Left renal pelvis (tissue), 4 donors: ENCODE results near the gene KLB. TPM values are rescaled to one million over a fixed set of nuclear protein-coding genes. Genes with fewer than 3 reads are reported as not detected.
"Not testable (repeated sequence)": the region's sequence is repeated elsewhere in the genome, so short reads cannot be mapped to it uniquely, and the experiment has no call there.

Experiments
- DNase-seq, 4 donors: peaks; one replicate each; pipeline ENCODE4 v3.0.0-alpha.2; 2013; ENCODE audit warnings: low read depth in 4 of 4, low spot score in 3 of 4
- polyA plus RNA-seq, 4 donors: library from polyadenylated mRNA; unstranded; fragments of 120-200 nt; gene quantifications; one replicate each; pipeline ENCODE4 v1.2.1, GENCODE V29; 2013; ENCODE audit not compliant: insufficient read length in 4 of 4

Gene KLB
- polyA plus RNA-seq, 4 donors = 0.19 to 0.30 (median 0.25) TPM

DNA sequence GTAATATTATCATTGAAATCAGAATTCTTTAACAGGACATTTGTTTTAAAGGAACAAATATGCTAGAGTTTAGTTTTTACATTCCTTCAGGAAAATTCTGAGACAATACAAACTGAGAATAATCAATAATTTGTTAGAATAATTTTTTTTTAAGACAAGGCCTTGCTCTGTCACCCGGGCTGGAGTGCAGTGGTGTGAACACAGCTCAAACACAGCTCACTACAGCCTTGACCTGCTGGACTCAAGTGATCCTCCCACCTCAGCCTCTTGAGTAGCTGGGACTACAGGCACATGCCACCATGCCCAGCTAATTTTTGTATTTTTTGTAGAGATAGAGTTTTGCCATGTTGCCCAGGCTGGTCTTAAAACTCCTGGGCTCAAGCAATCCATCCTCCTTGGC is 18.6 kb downstream of the KLB start:
- DNase-seq = not testable (repeated sequence)

DNA sequence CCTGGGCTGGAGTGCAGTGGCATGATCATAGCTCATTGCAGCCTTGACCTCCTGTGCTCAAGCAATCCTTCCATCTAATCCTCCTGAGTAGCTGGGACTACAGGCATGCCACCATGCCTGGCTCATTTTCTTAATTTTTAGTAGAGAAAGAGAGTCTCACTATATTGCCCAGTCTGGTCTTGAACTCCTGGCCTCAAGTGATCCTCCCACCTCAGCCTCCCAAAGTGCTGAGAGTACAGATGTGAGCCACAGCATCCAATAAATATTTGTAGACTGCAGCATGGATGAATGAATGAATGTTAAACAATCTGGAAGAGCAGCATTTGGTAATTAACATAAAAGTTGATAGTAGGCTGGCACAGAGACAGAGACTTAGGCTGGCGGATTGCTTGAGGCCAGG is 20.0 kb downstream of the KLB start:
- no peak for DNase-seq

DNA sequence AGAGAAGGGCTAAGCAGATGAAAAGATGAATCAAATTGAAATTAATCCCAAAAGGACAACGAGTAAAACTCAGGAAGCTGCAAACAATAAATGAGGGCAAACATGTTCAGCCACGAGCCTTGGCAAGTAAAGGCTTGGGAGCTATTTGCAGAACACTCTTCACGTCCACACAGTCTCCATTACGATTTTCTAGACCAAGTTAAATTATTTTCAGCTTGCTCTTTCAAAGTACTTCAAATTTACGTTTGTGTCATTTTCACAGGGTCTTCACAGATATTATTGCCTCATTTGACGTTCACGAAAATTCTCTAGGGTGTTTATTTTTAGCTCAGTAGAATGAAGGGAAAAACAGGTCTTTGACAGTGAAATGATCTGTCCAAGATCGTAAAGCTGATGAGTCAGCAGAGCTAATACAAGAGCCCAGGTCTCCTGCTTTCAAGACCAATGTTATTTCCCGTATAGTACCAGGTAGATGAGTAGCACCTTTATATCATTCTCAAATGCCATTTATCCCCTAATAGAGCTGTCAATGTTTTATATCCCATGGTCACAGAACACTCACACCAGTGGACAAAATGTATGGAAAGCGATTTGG is 20.9 kb downstream of the KLB start:
- DNase-seq = no peak

DNA sequence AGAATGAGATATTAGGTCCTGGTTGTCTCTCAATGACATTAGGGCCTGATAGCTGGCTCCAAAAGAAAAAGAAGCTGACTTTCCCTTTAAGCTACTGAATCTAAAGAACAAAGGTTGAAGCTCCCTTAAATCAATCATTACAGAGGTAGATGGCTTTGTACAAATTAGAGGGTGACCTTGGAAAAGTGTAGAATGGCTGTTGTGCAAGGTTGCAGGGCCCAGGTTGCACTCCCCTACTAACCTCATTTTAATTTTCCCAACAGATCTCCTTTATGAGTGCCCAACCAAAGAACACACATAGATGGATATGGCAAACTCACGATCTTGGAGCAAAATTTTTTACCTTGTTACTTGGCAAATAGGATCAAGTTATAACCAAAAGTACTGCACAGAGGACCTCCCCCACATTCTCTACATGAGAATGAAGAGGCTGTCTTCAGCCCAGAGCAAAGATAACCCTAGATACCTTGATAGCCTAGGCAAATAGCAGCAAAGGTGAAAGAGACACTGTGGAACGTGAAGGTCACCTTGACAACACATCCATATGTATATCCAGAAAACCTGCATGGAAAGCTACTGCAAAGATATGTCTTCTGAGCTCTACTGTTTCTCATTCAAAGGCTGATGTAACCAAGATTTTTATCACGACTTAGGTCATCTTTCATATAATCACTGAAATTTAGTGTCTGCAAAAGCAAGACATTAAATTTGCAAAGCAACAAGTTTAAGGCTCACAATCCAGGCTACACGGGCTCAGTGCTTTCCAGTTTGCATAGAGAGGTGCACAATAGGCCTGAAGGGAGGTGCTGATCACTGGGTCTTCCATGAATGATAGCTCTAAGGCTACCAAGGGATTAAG is 23.0 kb downstream of the KLB start:
- no peak for DNase-seq

DNA sequence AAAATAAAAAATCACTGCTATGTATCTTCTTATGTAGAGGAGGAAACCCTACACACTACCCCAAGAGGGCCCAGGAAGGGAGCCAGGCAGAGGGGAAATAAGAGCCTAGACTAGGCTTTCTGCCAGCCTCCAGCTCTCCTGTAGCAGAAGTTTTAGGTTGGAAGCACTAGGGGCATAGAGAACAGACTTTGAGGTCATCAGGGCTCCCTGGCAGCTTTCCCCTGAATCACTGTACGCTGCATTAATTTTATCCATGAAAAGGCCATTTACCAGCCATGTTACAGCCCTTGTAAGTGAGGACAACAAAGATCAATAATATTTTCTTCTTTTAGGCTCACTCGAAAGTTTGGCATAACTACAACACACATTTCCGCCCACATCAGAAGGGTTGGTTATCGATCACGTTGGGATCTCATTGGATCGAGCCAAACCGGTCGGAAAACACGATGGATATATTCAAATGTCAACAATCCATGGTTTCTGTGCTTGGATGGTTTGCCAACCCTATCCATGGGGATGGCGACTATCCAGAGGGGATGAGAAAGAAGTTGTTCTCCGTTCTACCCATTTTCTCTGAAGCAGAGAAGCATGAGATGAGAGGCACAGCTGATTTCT is 27.3 kb downstream of the KLB start:
- DNase-seq = no peak

DNA sequence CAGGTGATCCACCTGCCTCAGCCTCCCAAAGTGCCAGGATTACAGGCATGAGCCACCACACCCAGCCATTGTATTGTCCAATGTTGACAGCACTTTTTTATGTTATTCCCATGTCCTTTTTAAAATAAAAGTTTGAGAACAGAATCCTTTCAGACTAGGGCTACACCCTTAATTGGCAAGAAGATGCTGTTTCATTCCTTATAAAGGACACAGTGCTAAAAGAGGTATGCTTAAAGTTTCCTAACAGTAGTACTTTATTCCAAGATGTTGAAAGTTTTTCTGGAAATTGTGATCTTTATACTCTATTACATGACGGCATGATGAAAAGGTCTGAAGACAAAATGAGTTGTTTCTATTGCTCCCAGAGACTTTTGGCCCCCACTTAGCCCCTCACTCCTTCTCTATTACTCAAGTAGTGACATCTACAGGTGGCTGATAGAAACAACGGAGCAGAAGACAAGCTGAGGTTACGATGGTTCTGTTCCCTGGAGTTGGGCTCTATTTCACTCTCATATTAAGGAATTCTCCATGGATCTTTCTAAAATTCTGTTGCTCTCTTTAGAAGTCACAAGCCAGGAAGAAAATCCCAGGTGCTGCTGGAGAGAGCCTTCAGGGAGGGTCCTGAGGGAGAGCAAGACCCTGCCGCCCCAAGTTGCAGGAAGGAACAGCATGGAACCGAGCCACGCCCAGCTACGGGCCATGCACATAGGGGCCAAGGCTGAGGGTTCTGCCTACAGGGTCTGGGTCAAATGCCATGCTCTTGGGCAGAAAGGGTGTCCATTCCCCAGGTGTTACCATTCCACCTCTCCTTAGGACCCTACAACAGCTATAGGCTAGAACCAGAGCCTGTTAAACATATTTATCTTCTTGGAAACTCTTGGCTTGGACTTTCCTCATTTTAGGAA is 29.2 kb downstream of the KLB start:
- no peak for DNase-seq

DNA sequence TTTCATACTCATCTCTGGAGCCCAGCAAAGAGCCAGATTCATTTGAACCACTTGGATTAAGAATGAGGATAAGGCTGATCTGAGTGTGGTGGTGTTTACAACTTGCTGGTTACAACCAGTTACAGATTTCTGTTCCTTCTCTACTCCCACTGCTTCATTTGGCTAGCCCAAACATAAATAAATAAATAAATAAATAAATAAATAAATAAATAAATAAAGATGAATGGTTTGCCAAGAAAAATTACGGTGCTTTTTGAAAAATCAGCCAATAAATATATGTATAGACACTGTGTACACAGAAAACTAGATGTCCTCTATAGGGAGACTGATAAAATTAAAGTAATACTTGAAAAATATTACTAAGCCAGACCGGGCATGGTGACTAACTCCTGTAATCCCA is 34.9 kb downstream of the KLB start:
- DNase-seq = no peak

DNA sequence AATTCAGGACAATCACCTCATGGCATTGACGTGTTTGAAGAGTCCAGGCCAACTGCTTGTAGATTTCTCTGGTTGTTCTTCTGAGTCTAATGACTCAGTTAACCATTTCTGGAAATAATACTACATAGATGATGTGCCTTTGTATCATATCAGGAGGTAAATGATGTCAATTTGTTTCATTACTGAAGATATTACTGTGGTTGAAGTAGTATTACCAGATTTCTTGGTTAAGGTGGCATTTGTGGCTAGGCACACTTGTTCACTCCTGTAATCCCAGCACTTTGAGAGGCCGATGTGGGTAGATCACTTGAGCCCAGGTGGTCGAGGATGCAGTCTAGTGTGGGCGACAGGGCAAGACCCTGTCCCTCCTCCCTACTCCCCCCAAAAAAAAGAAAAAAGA is 36.3 kb downstream of the KLB start:
- DNase-seq = no peak

DNA sequence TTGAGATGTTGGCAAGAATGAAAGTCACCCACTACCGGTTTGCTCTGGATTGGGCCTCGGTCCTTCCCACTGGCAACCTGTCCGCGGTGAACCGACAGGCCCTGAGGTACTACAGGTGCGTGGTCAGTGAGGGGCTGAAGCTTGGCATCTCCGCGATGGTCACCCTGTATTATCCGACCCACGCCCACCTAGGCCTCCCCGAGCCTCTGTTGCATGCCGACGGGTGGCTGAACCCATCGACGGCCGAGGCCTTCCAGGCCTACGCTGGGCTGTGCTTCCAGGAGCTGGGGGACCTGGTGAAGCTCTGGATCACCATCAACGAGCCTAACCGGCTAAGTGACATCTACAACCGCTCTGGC is 39.7 kb downstream of the KLB start:
- no peak for DNase-seq

DNA sequence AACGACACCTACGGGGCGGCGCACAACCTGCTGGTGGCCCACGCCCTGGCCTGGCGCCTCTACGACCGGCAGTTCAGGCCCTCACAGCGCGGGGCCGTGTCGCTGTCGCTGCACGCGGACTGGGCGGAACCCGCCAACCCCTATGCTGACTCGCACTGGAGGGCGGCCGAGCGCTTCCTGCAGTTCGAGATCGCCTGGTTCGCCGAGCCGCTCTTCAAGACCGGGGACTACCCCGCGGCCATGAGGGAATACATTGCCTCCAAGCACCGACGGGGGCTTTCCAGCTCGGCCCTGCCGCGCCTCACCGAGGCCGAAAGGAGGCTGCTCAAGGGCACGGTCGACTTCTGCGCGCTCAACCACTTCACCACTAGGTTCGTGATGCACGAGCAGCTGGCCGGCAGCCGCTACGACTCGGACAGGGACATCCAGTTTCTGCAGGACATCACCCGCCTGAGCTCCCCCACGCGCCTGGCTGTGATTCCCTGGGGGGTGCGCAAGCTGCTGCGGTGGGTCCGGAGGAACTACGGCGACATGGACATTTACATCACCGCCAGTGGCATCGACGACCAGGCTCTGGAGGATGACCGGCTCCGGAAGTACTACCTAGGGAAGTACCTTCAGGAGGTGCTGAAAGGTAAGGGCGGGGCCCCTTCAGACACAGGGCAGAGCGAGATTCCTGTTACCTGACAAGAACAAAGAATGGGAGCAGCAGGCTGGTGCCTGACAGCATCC is 40.3 kb downstream of the KLB start:
- peak; percentile 36 to 53 (median 44) for DNase-seq

DNA sequence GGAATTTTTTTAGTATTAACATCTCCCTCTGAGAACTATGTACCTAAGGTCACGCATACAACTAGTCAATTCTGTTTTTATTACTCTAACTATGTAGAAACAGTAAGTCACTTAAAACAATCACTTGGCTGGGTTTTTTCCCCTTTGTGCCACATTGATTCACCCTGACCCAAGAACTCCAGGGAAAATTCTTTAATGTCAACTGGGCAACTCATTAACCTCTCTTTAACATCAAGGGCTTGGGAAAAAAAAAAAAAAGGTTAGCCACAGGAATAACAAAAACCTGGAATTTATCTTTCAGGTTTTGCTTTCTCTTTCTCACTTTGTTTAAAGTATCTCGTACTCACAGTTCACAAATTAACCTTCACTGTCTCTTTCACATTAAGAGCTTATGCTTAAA is 43.9 kb downstream of the KLB start:
- no peak for DNase-seq

DNA sequence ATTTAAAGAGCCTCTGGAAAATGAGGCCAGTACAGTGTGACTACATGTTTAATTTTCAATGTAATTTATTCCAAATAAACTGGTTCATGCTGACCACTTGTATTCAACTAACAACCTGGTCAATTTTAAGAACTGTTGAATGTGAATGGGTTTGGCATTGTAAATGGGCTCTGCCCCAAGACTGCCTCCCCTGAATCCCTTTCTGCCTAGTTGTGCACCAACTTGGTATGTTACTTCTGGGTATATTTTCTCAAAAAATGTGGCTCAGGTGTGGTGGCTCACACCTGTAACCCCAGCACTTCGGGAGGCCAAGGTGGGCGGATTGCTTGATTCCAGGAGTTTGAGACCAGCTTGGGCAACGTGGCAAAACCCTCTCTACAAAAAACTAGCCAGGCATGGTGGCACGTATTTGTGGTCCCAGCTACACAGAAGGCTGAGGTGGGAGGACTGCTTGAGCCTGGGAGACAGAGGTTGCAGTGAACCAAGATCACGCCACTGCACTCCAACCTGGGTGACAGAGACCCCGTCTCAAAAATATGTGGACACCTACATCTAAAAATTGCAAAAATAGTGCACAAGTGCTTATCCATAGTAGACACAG is 44.8 kb downstream of the KLB start:
- DNase-seq = no peak

DNA sequence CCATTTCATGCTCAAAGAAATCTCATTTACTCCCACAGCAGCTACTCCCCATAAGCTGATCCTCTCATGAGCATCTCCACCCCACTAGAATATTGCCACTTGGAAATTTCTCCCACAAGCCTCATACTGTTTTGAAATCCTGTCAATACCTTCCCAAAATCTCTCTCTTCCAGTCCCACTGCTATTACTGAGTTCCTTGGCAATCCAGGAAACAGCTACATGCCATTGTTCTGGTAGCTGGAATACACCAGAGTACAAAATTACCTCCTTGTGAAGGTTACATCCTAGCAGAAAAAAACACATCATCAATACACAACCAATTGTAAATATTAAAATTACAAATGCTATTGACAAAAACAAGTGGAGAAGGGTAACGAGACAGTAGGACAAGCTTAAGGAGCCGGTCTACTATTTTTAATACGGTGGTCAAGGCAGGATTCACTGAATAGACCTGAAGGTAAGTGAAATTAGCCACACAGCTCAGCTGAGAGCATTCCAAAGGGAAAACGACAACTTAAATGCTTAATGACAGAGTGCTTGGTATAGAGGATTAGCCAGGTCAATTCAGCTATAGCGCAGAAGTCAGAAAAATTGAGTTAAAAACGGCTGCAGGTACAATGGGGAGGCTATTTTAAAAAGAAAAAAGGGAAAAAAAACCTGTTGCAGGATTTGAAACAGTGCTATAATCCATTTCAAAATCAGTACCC is 45.6 kb downstream of the KLB start:
- no peak for DNase-seq

DNA sequence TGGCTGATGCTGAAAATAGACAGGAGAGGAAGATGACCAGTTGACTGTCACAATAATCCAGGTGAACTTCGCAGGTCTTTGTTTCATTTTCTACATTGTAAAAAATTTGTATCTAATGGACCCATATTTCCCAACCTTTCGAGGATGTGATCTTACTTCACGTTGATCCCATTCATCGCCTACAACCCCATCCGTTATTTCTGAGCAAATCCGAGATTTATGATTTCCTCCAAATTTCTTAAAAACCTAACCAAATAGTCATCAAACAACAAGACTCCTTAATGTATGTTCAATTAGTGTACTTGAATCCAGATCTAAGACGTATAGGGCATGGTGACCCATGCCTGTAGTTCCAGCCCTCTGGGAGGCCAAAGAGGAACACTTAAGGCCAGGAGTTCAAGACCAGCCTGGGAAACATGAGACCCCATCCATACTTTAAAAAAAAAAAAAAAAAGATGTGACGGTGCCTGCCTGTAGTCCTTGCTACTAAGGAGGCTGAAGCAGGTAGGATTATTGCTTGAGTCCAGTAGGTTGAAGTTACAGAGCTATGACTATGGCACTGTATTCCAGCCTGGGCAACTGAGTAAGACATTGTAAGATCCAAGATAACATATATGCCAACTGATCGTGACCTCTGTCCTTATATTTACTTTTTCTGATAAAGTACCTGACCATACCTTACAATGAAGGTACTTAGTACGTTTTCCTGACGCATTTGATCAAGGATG is 46.3 kb downstream of the KLB start:
- no peak for DNase-seq

DNA sequence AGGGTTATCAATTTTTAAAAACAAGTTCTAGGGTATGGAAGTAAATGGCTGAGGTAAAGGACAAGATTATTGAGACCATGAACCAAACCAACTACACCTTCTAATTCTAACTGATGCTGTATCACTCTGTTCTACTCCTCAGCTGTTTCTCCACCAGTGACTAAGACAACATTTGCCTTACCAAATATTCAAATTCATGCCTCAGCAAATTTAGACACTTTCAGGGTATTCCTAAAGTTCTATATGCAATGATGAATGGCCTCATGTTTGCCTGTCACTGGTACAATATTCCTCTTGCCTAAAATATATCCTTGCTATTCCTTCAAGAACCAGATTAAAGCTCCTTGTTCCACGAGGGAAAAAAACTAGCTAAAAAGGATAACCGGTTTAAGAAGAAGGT is 47.0 kb downstream of the KLB start:
- DNase-seq = no peak

DNA sequence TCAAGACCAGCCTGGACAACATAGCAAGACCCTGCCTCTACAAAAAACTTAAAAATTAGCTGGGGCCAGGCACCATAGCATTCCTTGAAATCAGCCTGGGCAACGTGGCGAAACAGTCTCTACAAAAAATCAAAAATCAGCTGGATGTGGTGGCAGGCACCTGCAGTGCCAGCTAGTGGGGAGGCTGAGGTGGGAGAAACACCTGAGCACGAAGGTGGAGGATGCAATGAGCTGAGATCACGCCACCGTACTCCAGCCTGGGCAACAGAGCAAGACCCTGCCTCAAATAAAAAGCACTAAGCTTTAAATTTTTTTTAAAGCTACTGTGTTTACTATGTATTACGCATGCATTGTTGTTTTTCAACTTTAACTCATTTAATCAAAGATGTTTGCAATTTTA is 48.8 kb downstream of the KLB start:
- DNase-seq = no peak

DNA sequence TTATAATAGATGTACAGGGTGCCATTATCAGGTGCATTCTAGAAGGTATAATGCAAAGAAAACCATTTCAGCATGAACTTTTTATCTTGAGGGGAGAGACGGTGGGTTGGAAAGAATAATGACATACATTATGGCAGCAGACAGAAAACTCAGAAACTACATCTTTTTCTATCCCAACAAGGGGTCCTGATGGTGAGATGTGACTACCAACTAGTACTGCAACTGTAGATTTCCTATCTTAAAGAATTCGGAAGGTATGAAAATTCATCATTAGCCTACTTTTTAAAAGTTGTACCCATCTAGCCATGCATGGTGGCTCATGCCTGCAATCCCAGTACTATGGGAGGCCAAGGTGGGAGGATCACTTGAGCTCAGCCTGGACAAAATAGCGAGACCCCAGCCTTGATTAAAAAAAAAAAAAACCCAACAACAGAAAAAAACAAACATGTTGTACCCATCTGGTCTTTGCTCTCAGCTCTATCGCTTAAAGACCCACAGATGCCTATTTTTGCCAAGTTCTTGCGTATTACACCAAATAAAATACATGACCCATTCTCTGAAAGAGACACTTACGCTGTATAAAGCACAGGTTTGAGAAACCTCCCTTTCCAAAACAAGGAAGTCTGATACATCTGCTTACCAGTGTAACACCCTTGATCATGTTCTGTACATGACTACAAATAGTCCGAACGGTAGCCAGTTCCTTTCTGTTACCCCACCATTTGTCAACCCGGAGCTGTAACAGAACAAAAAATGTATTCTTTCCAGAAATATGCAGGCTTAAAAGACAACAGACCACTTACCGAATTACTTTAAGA is 50.4 kb downstream of the KLB start:
- no peak for DNase-seq

DNA sequence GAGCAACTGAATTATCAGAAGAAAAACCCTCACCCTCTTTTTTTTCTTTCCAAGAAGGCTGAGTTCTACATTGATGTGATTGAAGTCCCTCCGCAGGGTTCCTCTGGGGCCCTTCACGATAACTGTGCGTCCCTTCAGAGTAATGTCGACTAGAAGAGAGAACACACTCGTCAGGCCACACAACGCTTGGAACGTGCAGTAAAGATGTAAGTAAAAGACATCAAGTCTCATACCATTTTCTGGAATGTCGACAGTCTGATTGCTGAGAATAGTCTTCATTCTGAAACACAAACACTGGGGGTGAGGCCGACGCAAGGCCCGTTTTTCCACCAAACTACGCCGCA is 51.4 kb downstream of the KLB start:
- not testable (repeated sequence) for DNase-seq
